NCI-H774 (cell line): ENCODE results near the gene EPO.

ENCODE experiments used
- DNase-seq: peaks from one replicate; lab custom pipeline; 2025; lab: John Stamatoyannopoulos, UW

Gene EPO

DNA sequence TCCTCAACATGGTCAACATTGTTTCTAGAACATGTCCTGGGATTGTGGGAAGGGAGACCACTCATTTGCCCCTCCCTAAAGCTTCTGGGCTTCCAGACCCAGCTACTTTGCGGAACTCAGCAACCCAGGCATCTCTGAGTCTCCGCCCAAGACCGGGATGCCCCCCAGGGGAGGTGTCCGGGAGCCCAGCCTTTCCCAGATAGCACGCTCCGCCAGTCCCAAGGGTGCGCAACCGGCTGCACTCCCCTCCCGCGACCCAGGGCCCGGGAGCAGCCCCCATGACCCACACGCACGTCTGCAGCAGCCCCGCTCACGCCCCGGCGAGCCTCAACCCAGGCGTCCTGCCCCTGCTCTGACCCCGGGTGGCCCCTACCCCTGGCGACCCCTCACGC is at the start of gene EPO:
TSS of gene EPO (plus strand) at position 190 of the 392 bp plus-strand sequence. CDS start 513 bp downstream, outside the sequence.
- no peak for DNase-seq

GRCh38 chr7:100671353-100672327 is 48.6 kb upstream of the EPO start:
- no peak for DNase-seq

DNA sequence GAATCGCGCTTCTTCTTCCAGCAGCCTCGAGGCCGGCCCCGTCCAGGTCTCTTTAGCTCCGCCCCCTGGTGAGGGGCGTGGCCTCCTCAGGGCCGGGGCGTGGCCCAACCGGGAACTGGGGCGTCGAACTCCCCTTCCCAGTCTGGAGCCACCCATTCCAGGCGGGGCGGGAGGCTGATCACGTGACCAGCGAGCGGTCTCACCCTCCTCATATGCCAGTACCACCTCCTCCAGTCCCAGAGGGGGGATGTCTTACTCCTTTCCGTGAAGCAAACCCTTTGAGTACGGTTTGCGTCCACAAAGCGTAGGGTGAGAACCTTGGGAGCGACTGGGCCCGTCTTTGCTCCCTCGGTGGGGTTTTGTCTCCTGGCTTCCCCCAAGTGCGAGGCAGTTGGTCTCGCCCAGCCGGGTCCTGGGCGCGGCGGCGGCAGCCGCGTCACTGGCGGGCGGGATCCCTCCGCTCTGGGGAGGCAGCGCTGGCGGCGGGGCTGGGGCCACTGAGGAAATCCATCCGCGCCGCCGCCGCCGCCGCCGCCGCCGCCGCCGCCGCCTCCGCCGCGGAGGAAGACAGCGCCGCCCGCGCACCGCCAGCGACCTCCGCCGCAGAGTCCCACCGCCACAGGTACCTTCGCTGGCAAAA is 46.8 kb upstream of the EPO start, which contains the start of gene GNB2:
TSS of gene GNB2 (plus strand) at position 439 of the 640 bp plus-strand sequence. CDS start 2,526 bp downstream, outside the sequence.
- peak; percentile 97 for DNase-seq

DNA sequence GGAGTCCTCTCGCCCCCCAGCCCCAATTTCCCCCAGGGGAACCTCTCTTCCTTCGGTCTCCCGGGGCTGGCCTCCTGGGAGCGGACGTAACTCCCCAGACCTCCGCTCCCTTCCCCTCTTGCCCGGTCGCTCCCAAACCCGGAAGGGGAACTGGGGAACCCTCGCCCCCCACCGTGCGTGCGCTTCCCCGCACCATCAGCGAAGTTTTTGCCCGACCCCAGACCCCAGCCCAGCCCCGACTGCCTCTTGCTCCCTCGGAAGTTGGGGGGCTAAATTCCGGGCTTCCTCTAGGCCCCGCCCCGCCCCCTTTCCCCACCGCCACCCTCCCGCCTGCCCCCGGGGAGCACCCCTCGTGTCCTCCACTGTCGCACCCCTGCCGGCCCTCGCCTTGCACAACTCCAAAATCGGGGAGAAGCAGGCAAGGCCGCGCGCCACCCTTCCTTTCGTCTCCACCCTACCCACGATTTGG is 46.3 kb upstream of the EPO start:
- DNase-seq = peak; percentile 49

- DNase-seq = no peak
Measured at GRCh38 chr7:100674411-100675104, 45.7 kb upstream of the EPO start.

- no peak for DNase-seq
Measured at GRCh38 chr7:100675105-100675451, 45.2 kb upstream of the EPO start.

DNA sequence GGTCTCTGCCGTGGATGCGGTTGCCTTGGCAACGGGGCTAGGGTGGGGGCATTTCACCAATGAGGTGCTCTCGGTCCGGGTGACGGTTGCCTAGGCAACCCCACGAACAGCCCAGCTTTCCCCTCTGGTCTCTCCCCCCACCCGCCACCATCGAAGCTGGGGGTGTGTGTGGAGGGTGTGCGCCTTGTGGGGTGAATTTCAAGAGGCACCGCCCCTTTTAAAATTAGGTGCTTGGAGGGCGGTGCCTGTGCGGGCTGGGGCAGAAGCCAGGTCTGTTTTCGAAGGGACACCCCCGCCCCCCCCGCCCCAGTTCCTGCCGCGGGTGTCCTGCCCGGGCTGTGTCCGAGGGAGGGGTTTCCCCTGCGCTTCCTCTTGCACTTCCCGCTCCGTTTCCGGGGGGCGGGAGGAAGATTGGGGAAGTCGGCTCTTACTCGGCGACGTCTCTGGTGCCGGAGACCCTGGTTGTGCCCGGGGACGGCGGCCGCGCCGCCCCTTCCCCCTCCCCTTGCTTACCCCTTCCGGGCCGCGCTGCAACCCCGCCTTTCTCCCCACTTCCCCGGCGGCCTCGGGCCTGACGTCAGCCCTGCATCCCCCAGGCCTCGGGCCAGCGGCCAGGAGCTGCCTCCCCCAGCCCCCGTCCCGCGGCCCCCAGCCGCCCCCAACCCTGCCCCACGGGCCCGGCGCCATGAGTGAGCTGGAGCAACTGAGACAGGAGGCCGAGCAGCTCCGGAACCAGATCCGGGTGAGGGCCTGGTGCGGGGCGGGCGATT is 44.5 kb upstream of the EPO start:
- DNase-seq = peak; percentile 29

DNA sequence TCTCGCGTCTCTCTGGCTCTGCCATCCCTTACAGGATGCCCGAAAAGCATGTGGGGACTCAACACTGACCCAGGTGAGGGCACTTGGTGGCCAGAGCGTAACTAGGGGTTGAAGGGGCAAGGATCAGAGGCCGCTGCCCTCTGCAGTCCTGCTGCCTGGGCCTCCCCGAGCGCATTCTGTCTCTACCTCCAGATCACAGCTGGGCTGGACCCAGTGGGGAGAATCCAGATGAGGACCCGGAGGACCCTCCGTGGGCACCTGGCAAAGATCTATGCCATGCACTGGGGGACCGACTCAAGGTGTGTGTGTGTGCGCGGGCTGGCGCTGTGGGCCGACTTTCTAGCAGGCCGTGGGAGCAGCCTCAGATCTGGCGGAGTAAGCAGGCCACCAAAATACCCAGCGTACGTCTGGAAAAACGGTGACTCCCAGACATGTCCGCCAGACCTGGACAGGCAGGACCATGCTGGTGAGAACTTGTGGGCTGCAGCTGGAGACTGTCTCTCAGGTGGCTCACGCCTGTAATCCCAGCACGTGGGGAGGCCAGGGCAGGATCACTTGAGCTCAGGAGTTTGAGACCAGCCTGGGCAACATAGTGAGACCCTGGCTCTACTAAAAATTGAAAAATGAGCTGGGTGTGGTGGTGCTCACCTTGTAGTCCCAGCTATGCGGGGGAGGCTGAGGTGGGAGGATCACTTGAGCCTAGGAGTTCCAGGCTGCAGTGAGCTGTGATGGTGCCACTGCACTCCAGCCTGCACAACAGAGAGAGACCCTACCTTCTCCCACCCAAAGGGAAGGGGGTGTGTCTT is 43.6 kb upstream of the EPO start:
- no peak for DNase-seq

DNA sequence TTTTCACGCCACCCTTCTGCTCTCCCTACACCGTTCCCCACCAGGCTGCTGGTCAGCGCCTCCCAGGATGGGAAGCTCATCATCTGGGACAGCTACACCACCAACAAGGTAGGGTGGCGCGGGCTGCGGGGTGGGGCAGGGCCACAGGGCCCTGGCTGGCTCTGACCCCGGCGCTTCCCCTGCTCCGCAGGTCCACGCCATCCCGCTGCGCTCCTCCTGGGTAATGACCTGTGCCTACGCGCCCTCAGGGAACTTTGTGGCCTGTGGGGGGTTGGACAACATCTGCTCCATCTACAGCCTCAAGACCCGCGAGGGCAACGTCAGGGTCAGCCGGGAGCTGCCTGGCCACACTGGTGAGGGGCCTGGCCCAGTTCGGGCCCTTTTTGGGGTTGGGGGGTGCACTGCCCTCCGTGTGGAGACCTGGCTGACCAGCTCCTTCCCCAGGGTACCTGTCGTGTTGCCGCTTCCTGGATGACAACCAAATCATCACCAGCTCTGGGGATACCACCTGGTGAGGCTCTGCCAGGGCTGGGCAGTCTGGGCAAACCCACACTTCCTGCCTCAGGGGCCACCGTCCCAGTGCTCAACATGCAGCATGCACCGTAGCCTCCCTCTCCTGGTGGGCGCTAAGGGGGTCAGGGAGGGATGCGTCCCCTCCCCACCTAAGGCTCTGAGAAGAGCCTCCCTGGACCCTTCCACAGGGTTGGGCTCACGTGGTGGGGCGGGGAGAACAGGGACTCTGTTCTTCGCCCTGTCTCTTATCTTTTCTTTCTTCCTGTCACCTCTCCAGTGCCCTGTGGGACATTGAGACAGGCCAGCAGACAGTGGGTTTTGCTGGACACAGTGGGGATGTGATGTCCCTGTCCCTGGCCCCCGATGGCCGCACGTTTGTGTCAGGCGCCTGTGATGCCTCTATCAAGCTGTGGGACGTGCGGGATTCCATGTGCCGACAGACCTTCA is 42.7 kb upstream of the EPO start:
- no peak for DNase-seq

- no peak for DNase-seq
Measured at GRCh38 chr7:100678291-100678984, 41.8 kb upstream of the EPO start.

DNA sequence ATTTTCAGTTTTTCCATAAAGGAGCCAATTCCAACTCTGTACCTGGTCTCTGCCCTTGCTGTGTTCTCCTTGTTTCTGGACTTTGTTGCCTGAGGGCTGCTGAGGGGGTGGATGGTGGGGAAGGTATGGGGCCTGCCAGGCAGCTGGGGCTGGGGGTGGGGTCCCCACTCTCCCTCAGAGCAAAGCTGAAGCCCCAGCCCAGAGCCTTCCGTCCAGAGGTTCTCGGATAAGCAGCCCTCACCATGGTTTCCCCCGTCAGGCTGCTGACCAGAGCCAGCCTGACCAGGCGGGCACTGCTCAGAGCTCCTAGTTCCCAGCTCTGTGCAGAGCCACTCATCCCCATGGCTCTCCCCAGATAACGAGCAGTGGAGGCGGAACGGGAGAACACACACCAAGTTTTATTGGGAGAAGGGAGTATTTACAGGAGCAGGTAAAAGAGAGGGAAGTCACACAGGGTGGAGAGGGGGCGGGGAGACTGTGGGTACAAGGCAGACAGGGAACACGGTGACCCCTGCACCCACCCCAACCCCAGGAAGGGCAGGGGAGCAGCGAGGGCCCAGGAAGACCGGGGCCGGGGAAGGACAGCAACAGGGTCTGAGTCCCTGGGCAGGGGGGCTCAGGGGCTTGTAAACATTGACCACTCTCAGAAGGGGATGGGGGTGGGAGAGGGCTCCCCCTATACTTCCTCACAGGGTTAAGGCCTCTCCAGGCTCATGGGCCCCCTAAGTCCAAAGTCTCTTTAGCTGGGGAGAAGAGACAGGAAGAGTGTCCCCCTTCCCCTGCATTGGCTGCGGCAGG is 40.9 kb upstream of the EPO start:
- no peak for DNase-seq

DNA sequence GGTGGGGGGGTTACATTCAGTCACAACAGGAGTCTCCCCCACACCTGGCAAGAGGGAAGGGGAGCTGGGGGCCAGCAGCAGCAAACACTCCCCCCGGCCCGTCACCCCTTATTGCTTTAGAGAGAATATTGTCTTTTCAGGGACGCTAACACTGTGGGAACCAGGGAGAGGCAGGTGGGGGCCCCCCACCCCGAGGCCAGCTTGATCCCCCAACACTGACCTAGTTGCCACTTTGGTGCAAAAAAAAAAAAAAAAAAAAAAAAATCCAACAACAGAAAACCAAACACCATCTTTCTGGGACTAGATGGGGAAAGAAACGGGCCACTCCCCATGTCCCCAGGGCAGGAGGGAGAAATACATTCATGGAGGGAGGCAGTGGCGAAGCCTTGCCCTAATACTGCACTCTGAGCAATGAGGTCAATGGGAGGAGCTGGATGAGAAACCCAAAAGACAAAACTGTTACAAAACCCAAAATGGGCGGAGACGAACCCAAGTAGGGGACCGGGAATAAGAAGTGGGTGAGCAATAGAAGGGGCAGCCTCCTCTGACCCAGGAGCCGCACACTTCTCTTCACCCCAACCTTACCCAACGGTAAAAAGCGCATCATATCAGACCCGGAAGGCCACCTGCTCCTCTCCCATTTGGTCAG is 40.2 kb upstream of the EPO start:
- DNase-seq = no peak

GRCh38 chr7:100680576-100681271 is 39.5 kb upstream of the EPO start:
- no peak for DNase-seq

DNA sequence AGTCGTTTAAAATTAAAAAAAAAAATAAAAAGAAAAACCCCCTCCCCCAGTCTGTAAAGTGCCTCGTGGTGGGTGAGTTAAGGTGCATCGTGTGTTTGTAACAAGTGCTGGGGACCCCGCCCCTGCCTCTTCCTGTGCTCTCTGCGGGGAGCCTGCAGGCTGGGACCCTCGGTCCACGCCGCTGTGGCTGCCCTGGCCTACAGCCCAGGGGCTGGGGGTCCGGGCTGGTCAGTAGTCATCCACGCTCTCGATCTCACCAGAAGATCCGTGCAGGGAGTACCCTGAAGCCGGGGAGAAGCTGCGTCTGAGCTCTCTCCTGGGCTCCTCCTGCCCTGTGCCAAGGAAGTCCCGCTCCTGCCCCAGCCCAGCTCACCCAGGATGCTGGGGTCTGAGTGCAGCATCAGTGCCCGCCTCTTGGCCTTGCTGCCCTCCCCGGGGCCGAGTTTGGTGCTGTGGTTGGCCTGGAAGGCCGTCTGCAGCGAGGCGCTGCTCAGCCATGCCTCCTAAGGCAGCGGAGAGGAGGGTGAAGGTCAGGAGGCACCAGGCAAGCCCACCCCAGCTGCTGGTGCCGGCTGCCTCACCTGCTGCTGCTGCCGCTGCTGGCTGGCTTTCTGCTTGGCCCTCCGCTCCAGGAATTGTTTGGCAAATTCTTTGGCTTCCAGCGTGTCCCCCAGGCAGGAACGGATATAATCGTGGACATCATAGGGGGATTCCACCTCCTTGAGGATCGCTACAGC is 38.6 kb upstream of the EPO start:
- DNase-seq = no peak

DNA sequence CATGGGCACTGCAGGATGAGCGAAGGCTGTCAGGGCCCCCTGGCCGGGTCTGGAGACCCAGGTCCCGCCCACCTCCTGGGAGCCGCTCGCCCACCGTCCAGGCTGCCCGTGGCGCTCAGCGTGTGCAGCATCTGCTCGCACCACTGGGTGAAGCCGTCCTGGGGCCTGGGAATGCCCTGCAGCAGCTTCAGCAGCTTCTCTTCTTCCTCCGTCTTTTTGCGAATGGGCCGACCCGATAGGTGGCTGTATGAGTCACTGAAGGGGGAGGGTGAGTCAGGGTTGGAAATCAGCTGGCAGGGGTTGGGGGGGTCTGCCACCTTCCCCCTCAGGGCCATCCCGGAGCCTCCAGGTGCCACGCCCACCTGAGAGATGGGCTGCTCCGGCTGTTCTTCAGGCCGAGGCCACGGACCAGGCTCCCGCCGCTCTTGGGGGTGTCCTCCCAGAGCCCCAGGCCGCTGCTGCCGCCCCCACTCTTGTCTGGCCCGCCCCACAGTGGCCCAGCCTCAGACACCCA is 38.0 kb upstream of the EPO start:
- DNase-seq = no peak
